SK-N-SH (cell line): ENCODE data around the gene LYSMD3.

Source experiments
- CTCF ChIP-seq: fragments of 200-600 bp; sonication (generic); IDR thresholded peaks from 2 replicates; pipeline ENCODE4 v1.6.1; 2017; ENCODE audit warnings: antibody characterized with exemption, mild to moderate bottlenecking, moderate library complexity
- EP300 ChIP-seq, 2 experiments: IDR thresholded peaks; 2 replicates each; pipeline versions ENCODE4 v1.4.0 to v1.6.1; 2012; ENCODE audit warnings: borderline replicate concordance in 1 of 2, low read depth in 1 of 2, low read length in 1 of 2
- SMC3 ChIP-seq: IDR thresholded peaks from 2 replicates; pipeline ENCODE4 v1.6.1; 2012; ENCODE audit warnings: low read depth, low read length, improper control_type of control experiment

DNA sequence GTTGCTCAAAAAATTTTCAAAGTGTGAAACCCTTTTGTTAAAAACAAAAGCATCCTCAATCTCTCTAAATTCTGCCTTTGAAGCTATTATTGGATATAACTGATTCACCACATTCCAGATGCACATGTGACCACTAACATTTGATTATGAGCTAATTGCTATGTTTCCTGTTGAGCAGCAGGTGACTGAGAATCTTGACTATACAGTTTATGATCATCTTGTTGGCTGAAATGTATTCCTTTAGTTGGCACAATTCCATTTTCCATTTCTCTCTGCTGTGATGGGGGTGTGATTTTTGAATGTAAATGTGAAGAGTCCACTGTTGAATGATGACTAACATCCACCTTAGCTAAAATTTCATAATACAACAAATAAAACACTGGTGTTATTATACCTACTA, 10.7 kb downstream of the LYSMD3 start:
- TF ChIP-seq SMC3 (no peak), CTCF (no peak), EP300 (IDR thresholded peaks at IDR 0.05; ENCODE audit: borderline replicate concordance in 1 of 2, low read depth in 1 of 2, low read length in 1 of 2) (no peak)
